ENCODE results near the gene ALDH1L1.

GRCh38 chr3:126130081-126130855 lies 50.1 kb downstream of the ALDH1L1 start:
- no peak for TF ChIP-seq CTCF (conservative IDR thresholded peaks at IDR 0.05 in 1 of 2, IDR thresholded peaks at IDR 0.05 in 1 of 2; ENCODE audit: extremely low read depth in 1 of 2, insufficient read depth in 1 of 2, low read depth in 1 of 2, low read length in 2 of 2)
- TF ChIP-seq EZH2 (IDR thresholded peaks at IDR 0.05; ENCODE audit: borderline replicate concordance, low read length): no peak
